ENCODE data around the gene KRT23. TPM values are rescaled to one million over a fixed set of nuclear protein-coding genes. Genes with fewer than 3 reads are reported as not detected.

Gene KRT23
- total RNA-seq, 2 experiments from 2014 or later, result not detected

DNA sequence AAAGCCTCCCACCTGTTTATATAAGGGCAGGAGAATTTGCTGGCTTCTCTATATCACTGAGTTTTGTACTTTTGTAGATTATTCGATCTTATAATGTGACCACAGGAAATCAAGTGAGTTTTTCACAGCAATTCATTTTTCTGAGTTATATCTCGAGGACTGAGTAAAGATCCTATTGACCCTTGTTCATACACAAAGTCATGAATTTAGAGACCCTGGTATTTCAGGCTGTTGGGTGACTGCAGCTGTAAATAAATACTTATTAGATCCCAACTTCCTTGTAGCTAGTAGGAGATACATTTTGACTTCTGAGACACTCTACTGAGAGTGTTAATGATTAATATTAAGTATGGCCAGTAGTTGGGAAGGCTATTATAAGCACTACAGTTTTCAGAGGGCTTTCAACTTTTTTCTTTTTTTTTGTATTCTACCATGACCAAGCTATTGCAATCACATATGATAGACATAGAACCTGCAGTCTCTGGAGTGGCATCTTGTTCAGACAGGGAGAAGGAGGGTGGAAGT is 49.2 kb downstream of the KRT23 start:
- Mint-ChIP-seq H3K4me1 (no peaks in the 10 kb centered on the region), H3K4me3 (no peak overlapping the region), H3K27ac (no peak overlapping the region), H3K27me3 (peaks cover 45% of the 10 kb centered on the region), H3K9me3 (no peaks in the 10 kb centered on the region), H3K36me3 (no peaks in the 10 kb centered on the region)
- POLR2A ChIA-PET, result no interaction called here
- DNase-seq (no peak), ATAC-seq (ENCODE audit: low read depth) (no peak)

DNA sequence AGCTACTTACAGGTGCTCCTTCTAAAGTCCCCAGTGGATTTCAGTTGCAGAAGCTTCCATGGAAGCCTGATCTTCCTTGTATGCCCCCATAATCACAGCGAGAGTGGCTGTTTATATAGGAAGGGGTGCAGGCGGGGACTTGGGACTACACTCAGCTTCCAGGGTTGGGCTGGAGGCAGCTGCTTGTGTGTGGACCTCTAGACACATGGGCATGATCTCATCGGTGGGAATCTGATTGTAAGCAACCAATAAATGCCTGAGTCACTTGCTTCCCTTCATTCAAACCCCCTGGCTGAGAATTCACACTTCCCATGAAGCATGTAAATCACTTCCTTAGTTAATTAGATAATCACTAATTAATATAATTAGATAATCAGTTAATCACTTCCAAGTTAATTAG is 51.4 kb downstream of the KRT23 start:
- ATAC-seq (ENCODE audit: low read depth) (no peak), DNase-seq (no peak)
- H3K27ac Mint-ChIP-seq, result no peak overlapping the region
- no peaks in the 10 kb centered on the region for H3K4me1 Mint-ChIP-seq
- no peak overlapping the region for H3K4me3 Mint-ChIP-seq
- POLR2A ChIA-PET, result no interaction called here
- no peaks in the 10 kb centered on the region for H3K36me3 Mint-ChIP-seq
- no peaks in the 10 kb centered on the region for H3K9me3 Mint-ChIP-seq
- peaks cover 45% of the 10 kb centered on the region for H3K27me3 Mint-ChIP-seq

DNA sequence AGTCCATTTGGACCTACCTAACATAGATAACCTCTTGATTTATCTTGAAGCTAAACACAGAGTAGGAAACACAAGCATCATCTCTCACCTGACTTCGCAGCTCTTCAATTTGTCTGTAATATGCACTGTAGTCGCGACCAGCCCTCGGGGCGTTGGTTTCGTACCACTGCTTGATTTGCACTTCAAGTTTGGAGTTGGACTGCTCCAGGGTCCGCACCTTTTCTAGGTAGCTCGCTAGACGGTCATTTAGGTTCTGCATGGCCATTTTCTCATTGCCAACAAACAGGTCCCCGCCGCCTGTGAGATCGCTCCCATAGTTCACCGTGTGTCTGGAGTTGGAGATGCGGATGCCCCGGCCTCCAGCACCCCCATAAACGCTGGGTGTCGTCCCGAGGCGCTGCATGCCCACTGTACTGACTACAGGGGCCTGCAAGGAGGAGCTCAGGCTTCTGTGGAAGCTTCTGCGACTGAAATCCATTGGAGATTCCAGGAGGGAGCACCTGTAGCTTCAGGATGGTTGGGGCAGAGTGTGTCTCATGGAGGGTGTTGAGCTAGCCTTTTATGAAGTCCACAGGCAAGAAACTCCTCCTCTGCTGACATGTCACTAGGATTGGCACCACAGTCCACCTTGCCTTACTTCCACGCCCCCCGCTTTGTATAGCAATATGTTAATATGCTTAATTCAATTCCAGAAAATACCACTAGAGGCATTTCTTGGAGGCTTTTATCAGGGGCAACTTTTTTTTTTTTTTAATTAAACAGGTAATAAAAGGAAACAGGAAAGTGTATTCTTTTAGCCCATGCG is 52.5 kb downstream of the KRT23 start, which contains the start of gene KRT20:
Gene KRT20 (minus strand): TSS at position 535 of the 805 bp plus-strand sequence. CDS start 57 bp downstream, at position 478.
- H3K27me3 Mint-ChIP-seq, result peaks cover 45% of the 10 kb centered on the region
- ATAC-seq (ENCODE audit: low read depth), result no peak
- POLR2A ChIA-PET, result no interaction called here
- H3K9me3 Mint-ChIP-seq, result no peaks in the 10 kb centered on the region
- H3K36me3 Mint-ChIP-seq, result no peaks in the 10 kb centered on the region
- no peak for DNase-seq
- H3K27ac Mint-ChIP-seq, result no peak within 1 kb of the TSS
- no peaks in the 10 kb centered on the region for H3K4me1 Mint-ChIP-seq
- H3K4me3 Mint-ChIP-seq, result no peak within 1 kb of the TSS

DNA sequence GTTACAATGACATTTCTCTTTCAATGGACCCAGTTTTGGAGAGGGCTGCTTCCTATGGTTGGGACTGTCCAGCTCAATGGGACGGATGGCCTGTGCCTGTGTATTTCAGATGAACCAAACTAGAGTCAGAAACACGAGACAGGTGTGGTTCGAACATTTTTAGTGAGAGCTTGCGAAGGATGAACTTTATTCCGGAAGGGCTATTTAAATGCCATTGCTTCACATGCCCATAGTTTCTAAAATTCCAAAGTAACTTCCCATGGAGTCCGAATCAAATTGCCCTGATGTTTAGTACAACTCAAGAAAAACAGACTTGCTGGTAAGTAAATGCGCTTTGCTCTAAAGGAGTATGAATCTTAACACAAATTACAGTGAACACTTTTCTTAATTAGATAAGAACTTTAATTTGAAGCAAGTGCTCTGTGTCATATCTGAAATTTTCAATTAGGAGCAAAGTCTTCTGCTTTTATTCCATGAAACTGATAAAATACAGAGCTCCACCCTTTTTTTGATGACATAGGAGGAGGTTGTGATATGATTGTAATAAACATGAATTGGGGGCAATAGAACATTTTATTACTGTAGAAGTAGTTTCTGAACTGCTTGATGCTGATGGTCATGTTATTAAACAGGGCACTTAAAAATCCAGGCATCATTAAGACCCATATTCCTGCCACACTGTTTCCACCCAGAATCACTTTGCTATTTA is 53.7 kb downstream of the KRT23 start:
- POLR2A ChIA-PET, result no interaction called here
- H3K9me3 Mint-ChIP-seq, result no peaks in the 10 kb centered on the region
- no peak overlapping the region for H3K27ac Mint-ChIP-seq
- ATAC-seq (ENCODE audit: low read depth), result no peak
- no peak for DNase-seq
- H3K4me3 Mint-ChIP-seq, result no peak overlapping the region
- H3K36me3 Mint-ChIP-seq, result no peaks in the 10 kb centered on the region
- no peaks in the 10 kb centered on the region for H3K4me1 Mint-ChIP-seq
- H3K27me3 Mint-ChIP-seq, result peaks cover 35% of the 10 kb centered on the region

DNA sequence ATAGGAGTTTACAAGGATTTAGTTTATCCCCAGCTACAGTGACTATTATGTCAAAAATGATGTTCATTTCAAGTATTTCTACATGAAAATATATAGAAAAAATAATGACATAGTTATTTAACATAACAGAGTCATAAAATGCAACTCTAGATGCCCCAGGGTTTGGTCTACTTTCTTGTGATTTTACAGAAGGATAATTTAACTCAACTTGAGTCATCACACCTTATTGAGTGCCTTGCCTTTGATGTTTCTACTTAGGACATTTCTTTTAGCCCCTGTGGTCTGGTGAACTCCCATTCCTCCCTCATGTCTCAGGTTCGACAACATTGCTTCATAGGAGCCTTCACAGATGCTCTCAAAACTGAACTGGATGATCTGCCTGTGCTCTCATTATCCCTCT is 54.4 kb downstream of the KRT23 start:
- Mint-ChIP-seq H3K27ac (no peak overlapping the region), H3K4me3 (no peak overlapping the region), H3K4me1 (no peaks in the 10 kb centered on the region), H3K36me3 (no peaks in the 10 kb centered on the region), H3K27me3 (peaks cover 28% of the 10 kb centered on the region), H3K9me3 (no peaks in the 10 kb centered on the region)
- POLR2A ChIA-PET, result no interaction called here
- ATAC-seq (ENCODE audit: low read depth) (no peak), DNase-seq (no peak)

DNA sequence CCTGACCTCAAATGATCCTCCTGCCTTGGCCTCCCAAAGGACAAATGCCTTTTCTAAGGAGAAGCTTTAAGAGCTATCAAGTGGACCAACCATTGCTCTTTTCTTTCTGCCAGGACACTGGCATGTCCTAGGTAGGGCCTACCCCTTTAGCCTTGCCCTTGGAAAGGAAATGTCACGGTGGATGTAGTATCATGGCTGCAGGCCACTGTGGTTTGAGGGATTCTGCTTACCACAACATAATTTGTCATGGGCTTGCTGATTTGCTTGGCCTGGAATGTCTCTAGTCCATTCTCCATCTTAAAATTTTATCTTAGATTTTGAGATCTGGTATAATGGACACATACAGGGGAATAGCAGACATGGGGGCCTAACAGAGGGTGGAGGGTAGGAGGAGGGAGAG is 58.4 kb downstream of the KRT23 start:
- DNase-seq, result no peak
- ATAC-seq (ENCODE audit: low read depth), result no peak
- peaks cover 17% of the 10 kb centered on the region for H3K27me3 Mint-ChIP-seq
- H3K4me1 Mint-ChIP-seq, result no peaks in the 10 kb centered on the region
- no peaks in the 10 kb centered on the region for H3K9me3 Mint-ChIP-seq
- no peaks in the 10 kb centered on the region for H3K36me3 Mint-ChIP-seq
- POLR2A ChIA-PET, result no interaction called here
- H3K4me3 Mint-ChIP-seq, result no peak overlapping the region
- H3K27ac Mint-ChIP-seq, result no peak overlapping the region

DNA sequence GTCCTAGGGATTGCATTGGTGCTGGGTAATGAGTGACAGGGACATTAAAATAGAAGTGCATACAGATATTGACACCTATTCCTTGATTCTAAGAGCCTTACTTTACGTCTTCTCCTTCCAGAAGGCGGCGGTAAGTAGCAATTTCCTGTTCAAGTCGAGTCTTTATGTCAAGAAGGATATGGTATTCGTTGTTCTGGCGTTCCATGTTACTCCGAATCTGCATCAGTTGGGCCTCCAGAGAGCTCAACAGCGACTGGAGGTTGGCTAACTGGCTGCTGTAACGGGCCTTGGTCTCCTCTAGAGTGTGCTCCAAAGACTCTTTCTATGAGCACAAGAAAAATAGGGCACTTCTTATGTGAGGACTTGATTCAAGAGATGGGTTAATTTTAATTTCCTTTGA is 59.4 kb downstream of the KRT23 start:
- ATAC-seq (ENCODE audit: low read depth) (no peak), DNase-seq (no peak)
- H3K4me1 Mint-ChIP-seq, result no peaks in the 10 kb centered on the region
- POLR2A ChIA-PET, result no interaction called here
- H3K27me3 Mint-ChIP-seq, result peaks cover 18% of the 10 kb centered on the region
- no peaks in the 10 kb centered on the region for H3K36me3 Mint-ChIP-seq
- H3K4me3 Mint-ChIP-seq, result no peak overlapping the region
- H3K9me3 Mint-ChIP-seq, result no peaks in the 10 kb centered on the region
- H3K27ac Mint-ChIP-seq, result no peak overlapping the region

DNA sequence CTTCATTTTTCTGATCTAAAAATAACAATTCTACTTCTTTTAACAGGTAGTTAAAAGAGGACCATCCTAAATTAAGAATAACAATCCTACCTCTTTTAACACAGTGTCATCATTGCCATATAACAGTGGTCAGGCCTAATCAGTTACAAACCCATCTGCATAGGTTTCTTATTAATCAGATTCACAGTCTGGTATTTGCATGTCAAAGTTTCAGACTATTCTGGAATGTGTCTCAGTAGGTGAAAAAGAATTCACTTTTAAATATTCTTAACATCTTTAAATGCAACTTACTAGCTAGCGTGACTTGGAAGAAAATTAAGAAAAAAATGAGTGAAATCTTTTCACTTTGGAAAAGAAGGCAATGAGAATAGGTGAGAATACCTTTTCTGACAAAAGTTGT is 63.6 kb downstream of the KRT23 start:
- Mint-ChIP-seq H3K27ac (no peak overlapping the region), H3K27me3 (peaks cover 32% of the 10 kb centered on the region), H3K36me3 (no peaks in the 10 kb centered on the region), H3K9me3 (no peaks in the 10 kb centered on the region), H3K4me3 (no peak overlapping the region), H3K4me1 (no peaks in the 10 kb centered on the region)
- no peak for DNase-seq
- no peak for ATAC-seq (ENCODE audit: low read depth)
- POLR2A ChIA-PET, result no interaction called here

DNA sequence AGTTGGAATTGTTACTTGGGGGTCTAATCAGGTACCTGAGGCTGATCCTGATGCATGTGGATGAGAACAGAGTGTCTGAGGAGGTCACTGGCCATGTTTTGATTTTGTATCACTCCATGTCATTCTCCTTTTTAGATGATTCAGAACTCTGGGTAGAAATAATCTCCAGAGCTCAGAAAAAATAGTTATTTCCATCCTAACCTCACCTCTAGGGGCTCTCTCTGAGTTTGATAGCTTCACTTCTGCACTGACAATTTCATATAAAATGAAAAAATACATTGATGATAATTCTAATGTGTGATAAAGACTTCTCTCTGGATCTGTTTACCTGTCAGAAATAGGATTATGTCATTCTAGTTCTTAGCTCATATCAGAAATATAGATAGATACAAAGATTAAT is 64.2 kb downstream of the KRT23 start:
- no peak for ATAC-seq (ENCODE audit: low read depth)
- no peaks in the 10 kb centered on the region for H3K4me1 Mint-ChIP-seq
- no peaks in the 10 kb centered on the region for H3K9me3 Mint-ChIP-seq
- no peak overlapping the region for H3K4me3 Mint-ChIP-seq
- H3K27me3 Mint-ChIP-seq, result peaks cover 32% of the 10 kb centered on the region
- no peaks in the 10 kb centered on the region for H3K36me3 Mint-ChIP-seq
- POLR2A ChIA-PET, result no interaction called here
- no peak overlapping the region for H3K27ac Mint-ChIP-seq
- DNase-seq, result no peak

Other genes starting within 250 kb of the KRT23 start
- gene KRT24, start 233.9 kb downstream of the KRT23 start, total RNA-seq, result not detected
- gene KRT25, start 182.3 kb downstream of the KRT23 start, total RNA-seq, result not detected
- gene KRT26, start 165.4 kb downstream of the KRT23 start, total RNA-seq, result not detected
- not detected for gene KRT27, start 155.1 kb downstream of the KRT23 start, total RNA-seq
- not detected for gene KRT28, start 137.7 kb downstream of the KRT23 start, total RNA-seq
- 10 to 100 TPM; 25.7 to 28.6 TPM for gene KRT10, start 115.0 kb downstream of the KRT23 start, total RNA-seq
- not detected for gene KRT12, start 70.4 kb downstream of the KRT23 start, total RNA-seq
- gene KRT20, start 52.4 kb downstream of the KRT23 start, total RNA-seq, result not detected
- not detected for gene KRT39, start 29.3 kb upstream of the KRT23 start, total RNA-seq
- gene KRT40, start 46.7 kb upstream of the KRT23 start, total RNA-seq, result not detected
- gene KRTAP3-3, start 56.5 kb upstream of the KRT23 start, total RNA-seq, result not detected
- gene KRTAP3-2, start 62.3 kb upstream of the KRT23 start, total RNA-seq, result not detected
- gene KRTAP3-1, start 71.5 kb upstream of the KRT23 start, total RNA-seq, result not detected
- not detected for gene KRTAP1-5, start 89.6 kb upstream of the KRT23 start, total RNA-seq
- gene KRTAP1-4, start 92.5 kb upstream of the KRT23 start, total RNA-seq, result not detected
- not detected for gene KRTAP1-3, start 97.2 kb upstream of the KRT23 start, total RNA-seq
- not detected for gene KRTAP1-1, start 103.8 kb upstream of the KRT23 start, total RNA-seq
- gene KRTAP2-1, start 109.7 kb upstream of the KRT23 start, total RNA-seq, result not detected
- gene KRTAP2-2, start 117.6 kb upstream of the KRT23 start, total RNA-seq, result not detected
- not detected for gene KRTAP2-3, start 122.5 kb upstream of the KRT23 start, total RNA-seq
- gene KRTAP2-4, start 128.2 kb upstream of the KRT23 start, total RNA-seq, result not detected
- gene KRTAP4-7, start 146.5 kb upstream of the KRT23 start, total RNA-seq, result not detected
- gene KRTAP4-8, start 160.5 kb upstream of the KRT23 start, total RNA-seq, result not detected
- not detected for gene KRTAP4-16, start 164.6 kb upstream of the KRT23 start, total RNA-seq
- not detected for gene KRTAP4-9, start 167.7 kb upstream of the KRT23 start, total RNA-seq
- gene KRTAP4-11, start 180.7 kb upstream of the KRT23 start, total RNA-seq, result not detected
- gene KRTAP4-12, start 186.5 kb upstream of the KRT23 start, total RNA-seq, result not detected
- gene KRTAP4-6, start 202.9 kb upstream of the KRT23 start, total RNA-seq, result not detected
- gene KRTAP4-5, start 212.2 kb upstream of the KRT23 start, total RNA-seq, result not detected
- gene KRTAP4-4, start 223.1 kb upstream of the KRT23 start, total RNA-seq, result not detected
- not detected for gene KRTAP4-3, start 230.6 kb upstream of the KRT23 start, total RNA-seq
- not detected for gene KRTAP4-2, start 240.6 kb upstream of the KRT23 start, total RNA-seq
- gene KRTAP4-1, start 247.3 kb upstream of the KRT23 start, total RNA-seq, result not detected